HG03280 (cell line): ENCODE measurements around the gene LIPK.
"Not testable (repeated sequence)": the region's sequence is repeated elsewhere in the genome, so short reads cannot be mapped to it uniquely, and the experiment has no call there.

ENCODE experiments used
- ATAC-seq: cut with Tn5 transposase; IDR thresholded peaks from one replicate; pipeline ENCODE4 v1.9.1; 2021; ENCODE audit warnings: mild to moderate bottlenecking, moderate library complexity; ENCODE audit not compliant: unreplicated experiment

Gene LIPK, protein sequence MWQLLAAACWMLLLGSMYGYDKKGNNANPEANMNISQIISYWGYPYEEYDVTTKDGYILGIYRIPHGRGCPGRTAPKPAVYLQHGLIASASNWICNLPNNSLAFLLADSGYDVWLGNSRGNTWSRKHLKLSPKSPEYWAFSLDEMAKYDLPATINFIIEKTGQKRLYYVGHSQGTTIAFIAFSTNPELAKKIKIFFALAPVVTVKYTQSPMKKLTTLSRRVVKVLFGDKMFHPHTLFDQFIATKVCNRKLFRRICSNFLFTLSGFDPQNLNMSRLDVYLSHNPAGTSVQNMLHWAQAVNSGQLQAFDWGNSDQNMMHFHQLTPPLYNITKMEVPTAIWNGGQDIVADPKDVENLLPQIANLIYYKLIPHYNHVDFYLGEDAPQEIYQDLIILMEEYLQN

DNA sequence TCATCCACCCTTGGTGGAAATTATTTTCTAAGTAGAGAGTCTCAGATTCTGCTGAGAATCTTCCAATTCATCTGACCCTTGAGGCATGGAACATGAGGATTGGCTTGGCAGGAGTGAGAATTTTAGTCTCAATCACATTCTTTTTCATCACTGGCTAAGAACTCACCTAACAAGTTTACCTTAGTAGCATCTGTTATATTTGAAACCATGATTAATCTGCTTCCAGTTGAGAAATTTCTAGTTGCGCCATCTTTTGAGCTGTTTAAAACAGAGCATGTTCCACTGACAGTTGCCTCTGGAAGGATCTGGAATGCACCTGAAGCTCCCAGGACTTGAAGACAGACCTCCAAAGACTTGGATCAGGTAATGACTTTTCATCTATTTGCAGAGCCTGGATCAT, at the start of gene LIPK:
TSS of gene LIPK (plus strand) at position 292 of the 400 bp plus-strand sequence. CDS start 18,295 bp downstream, outside the sequence.
- no peak for ATAC-seq

DNA sequence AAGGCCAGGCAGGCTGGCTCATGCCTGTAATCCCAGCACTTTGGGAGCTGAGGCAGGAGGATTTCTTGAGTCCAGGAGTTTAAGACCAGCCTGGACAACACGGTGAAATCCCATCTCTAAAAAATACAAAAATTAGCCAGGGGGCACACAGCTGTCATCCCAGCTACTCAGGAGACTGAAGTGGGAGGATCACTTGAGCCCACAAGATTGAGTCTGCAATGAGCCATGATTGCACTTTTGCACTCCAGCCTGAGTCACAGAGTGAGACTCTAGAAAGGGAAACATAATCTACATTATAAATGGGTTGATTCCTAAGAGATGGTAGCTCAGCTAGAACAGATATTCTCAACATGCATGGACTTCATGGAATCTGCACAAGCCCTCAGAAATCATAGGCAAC, 48.1 kb upstream of the LIPK start:
- ATAC-seq, result no peak

DNA sequence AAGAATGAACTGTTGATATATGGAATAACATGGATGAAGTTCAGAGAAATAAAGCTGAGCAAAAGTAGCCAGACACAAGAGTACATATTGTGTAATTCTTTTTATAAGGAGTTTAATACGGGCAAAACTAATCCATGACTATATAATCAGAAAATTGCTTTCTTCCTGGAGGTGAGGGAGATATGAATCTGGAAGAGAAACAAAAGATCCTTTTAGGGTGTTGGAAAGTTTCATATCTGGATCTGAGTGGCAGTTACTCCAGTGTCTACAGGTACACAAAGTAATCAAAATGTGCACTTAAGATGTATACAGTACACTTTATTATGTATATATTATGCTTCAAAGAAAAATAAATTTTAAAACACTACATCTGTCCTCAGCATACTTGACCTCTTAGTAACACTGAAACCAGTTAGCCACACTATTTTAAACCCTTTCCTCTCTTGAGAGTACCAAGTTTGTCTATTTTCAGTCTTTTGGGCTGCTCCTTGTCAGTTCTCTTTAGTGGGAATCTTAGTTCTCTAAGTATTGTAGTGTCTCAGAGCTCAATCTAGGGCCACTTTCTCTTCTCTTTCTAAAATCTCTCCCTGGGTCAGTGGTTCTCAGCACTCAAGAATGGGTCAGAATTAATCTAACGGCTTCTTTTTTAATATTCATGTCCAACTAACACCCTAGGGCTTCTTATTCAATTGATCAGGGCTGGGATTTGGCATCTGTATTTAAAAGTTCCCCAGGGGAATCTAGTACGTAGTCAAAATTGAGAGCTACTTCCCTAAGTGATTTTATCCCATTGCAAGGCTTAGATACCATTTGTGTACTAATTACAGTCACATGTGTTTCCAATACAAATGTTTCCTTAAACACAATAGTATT, 46.1 kb upstream of the LIPK start:
- ATAC-seq, result no peak

DNA sequence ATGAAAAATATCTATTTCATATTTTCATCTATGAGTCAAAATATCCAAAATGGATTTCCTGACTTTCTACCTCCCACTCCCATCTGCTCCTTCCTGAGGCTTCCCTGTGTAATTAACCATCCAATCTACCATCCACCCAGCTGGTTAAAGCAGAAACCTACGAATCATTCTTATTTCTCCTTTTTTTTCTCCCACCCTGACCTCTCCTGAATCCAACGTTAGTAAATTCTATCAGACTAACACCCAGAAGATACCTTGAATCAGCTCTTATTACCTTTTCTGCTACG, 45.5 kb upstream of the LIPK start:
- no peak for ATAC-seq

DNA sequence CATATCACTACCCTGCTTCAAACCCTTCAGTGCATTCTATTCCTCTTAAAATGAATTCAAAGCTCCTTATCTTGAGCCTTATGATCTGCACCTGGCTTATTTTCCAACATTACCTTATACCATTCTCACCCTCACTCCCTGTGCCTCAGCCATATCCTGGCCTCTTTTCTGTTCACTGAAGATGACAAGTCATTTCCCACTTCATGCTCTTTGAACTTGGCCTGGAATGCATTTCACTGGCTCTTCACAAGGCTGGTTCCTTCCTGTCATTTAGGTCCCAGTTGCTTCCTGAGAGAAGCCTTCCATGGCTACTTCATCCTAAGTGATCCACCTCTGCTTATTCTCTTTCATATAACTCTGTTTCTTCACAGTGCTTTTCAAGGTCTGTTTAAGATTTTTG, 45.0 kb upstream of the LIPK start:
- ATAC-seq, result no peak

DNA sequence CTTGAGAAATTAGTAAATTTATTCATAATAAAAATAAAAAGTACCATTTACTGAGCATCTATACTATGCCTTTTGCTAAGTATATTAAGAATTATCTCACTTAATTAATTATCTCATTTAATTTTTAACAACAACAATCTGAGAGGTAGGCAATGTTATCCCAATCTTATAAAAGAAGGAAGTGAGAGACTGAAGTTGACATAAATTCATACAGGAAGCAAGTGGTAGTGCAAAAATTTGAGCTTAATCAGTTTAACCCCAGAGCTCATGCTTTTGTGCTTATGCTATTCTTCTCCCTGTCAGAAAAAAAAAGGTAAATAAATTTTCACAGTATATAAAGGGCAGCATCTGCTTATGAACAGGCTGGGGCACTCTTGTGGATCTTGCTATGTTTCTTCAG, 44.5 kb upstream of the LIPK start:
- ATAC-seq, result no peak

DNA sequence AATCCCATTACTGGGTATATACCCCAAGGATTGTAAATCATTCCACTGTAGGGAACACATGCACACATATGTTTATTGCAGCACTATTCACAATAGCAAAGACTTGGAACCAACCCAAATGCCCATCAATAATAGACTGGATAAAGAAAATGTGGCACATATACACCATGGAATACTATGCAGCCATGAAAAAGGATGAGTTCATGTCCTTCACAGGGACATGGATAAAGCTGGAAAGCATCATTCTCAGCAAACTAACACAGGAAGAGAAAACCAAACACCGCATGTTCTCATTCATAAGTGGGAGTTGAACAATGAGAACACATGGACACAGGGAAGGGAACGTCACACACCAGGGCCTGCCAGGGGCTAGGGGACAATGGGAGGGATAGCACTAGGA, 42.9 kb upstream of the LIPK start:
- not testable (repeated sequence) for ATAC-seq

DNA sequence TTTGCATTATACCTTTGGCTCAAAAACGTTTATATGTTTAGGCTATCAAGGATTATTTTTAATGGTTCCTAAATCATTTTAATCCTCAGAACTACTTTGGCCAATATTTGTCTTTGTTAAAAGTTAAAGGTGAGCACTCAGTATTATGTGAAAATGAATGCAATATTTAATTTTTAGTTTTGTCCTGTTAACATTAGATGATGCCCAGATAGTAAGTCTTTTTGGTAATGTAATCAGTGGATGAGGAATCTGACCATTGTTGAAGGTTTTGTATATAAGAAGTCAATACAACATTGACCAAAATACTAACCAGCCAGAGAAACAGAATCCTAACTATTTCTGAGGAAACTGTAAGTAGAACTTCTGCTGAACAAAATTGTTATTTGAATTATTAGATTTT, 41.9 kb upstream of the LIPK start, which contains the start of gene LIPF:
TSS of gene LIPF (plus strand) at position 301 of the 400 bp plus-strand sequence. CDS start 2,856 bp downstream, outside the sequence.
- ATAC-seq, result no peak

DNA sequence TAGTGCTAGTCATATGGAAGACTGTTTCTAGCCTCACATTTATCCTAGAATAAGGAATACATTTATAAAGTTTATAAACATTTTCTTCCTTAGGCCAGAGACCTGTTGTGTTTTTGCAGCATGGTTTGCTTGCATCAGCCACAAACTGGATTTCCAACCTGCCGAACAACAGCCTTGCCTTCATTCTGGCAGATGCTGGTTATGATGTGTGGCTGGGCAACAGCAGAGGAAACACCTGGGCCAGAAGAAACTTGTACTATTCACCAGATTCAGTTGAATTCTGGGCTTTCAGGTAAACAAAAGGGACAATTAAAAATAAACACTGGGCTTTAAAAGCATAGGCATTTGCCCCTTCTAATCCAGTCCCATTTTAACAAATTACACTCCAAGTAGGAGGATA, 37.6 kb upstream of the LIPK start:
- ATAC-seq, result no peak

DNA sequence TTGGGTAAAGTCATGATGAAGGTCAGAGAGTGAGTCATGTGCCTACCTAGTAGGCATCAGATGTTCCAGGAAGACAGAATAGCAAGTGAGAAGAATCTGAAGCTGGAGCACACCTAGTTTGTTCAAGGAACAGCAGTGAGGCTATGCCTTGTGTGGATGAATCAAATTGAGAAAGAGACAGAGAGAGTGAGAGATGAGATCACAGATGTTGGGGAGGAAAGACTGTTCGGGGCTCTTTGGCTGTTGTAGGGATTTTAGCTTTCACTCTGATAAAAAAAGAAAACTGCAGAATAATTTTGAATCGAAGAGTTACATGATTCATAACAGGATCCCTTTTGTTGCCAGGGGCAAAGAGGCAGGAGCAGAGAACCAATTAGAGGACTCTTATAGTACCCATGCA, 35.6 kb upstream of the LIPK start:
- no peak for ATAC-seq

DNA sequence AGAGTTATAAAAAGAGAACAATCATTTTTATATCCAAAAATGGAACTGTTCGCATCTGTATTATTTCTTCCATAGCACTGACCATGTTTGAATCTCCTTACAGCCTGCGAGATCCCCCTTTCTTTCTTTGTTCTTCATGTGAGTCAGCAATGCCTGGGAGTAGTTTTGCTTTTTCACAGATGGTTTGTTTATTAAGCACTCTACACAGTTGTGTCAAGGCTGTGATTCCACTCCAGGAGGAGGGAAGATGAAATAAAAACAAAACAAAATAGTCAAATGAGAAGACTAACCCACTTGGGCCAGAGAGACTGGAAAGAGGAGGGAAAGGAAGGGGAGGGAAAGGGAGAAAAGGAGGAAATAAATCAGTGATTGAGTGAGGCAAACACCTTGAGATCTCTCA, 34.0 kb upstream of the LIPK start:
- ATAC-seq, result no peak

DNA sequence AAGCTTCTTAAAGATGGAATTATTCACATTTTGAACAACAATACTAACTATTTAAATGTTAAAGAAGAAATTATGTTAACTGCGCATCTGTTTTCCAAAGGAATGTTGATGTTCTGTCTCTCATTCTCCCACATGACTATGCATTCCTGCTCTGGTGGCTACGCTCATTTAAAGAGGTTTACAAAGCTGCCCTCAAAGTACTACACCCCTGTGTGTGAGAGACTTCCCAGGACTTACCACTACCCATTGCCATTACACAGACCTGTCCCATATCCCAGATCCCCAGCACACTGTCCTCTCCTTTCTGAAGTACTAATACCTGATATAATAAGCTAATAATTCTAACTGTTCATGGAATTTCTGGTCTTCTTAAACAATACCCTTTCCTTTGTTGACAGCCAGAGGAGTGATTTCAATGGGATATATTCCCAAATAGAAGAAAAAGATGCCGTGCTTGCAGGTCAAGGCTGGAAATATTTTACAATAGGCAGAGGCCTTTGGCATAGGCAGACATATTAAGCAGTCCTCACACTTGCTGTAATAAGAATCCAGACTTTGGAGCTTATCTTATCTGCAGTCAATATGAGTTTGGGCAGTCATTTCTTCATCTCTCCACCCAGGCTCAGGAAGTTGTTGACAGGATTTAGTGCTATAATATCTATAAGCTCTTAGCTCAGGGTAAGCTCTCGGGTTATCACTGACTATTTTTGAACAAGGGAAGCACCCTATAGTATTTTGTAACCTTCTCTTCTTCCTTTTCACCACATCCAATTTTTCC, 29.6 kb upstream of the LIPK start:
- no peak for ATAC-seq

DNA sequence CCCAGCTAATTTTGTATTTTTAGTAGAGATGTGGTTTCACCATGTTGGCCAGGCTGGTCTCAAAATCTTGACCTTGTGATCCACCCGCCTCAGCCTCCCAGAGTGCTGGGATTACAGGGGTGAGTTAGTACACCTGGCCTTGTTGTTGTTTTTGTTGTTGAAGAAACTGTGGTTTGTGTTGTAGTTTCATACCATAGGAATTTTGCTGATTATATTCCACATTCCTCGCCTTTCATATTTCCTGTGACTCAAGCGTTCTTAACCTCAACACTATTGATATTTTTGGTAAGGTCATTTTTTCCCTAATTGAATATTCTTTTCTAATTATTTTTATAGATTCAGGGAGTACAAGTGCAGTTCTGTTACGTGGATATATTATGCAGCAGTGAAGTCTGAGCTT, 25.1 kb upstream of the LIPK start:
- ATAC-seq, result no peak

DNA sequence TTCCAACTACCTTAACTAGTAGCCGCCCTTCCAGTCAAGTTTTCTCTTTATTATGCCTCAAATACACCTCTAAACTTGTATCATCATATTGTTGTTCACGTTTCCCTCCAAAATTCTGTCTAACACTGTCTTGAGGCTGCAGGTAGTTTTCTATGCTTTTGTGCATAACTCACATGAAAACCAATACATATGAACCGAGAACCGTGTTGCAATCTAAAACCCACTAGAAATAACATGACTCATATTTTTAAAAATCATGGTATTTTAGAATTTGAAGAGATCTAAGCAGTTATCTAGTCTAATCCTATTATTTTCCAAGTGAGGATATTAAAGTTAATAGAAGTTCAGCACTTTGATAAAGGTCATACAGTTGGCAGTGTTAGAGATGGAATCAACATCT, 23.6 kb upstream of the LIPK start:
- no peak for ATAC-seq

DNA sequence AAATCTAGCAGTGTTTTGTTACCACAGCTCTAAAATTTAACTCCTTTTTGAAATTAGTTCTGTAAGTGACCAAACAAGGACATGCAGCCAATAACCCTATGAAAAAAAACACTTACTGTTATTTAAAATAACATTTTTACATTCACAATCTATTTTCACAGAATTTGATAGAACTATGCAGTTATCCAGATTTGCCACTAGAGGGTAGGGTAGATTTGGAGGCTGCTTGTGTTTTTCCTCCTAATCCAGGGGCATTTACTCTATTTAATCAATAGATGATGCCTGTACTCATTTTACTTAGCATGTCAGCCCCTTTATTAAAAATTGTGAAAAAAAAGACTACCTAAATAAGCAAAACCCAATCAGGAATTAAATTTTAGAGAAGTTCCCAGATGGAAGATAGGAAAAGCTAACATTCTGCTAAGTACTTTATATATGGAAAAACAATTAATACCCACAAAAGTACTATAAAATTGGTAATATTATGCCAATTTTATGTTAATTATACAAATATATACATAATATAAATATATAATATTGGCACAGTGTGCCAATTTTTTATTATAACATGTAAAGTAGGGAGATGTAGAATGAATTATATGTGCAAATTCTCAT, 18.1 kb upstream of the LIPK start:
- no peak for ATAC-seq

DNA sequence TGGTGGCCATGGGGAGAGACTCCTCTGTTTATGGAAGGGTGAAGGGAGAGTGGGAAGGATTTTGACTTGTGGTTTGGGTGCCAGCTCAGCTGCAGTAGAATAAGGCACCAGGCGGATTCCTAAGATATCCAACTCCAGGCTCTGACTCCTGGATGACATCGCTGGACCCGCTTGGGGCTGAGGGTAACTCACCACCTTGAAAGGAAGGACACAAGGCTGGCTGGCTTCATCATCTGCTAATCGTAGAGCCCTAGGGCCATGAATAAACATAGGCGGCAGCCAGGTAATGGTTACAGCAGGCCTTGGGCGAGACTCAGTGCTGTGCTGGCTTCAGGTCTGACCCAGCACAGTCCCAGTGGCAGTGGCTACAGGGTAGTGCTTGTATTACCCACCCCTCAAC, 16.7 kb upstream of the LIPK start:
- no peak for ATAC-seq

DNA sequence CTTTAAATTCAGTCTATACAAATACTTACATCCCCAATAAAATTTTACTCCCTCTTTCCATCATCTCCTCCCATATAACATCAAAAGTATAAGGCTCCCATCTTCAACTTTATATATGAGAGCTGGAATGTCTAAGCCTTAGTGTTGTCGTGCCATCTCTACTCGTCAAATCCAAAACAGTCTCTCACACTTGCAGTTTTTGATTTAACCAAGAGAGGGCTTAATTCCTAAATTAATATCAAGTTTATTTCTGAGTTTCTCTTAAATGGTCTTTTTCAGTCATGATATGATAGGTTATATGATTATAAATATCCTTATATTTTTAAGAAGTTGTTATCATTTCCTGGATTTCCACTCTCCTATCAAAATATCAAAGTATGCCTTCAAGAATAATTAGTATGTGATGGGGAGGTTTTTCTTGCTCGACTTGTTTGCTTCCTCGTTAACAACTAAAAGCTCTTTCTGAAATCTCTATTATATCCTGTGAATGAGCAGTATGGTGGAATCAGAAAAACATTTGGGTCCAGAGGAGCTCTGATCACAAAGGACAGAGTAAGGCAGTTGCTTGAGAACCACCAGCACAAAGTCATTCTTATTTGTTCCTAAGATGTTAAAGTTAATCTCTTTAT, 12.5 kb upstream of the LIPK start:
- no peak for ATAC-seq

DNA sequence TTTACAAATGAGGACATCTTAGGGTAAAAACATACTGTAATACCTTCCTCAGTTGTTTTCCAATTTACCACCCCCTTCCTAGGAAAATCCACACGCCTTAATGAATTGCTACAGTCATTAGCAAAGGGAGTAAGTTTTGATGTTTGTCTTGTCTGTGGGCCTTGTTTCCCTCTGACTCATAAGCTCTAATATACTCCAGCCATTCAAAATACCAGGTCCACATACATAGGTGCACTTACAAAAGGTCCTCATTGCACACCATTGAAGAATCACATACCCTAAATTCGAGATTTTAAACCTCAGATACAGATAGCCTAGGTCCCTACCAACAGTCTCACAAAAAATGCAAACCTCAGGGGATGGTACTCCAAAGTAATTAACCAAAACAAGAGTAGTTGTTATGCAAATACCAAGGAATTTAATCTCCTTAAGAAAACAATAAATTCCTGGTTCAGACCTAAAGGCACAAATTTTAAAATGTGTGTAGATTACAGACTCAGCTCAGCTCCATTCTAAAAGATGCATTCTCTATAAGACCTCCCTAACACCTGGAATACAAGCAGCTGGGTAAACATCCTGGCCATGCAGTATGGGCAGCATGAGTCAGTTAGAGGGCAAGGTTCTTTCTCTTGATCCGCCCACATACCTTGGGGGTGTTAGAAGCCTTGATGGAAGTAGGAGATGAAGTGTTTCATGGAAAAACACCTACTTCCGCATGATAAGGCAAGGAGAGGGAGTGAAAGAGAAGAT, 3.0 kb upstream of the LIPK start:
- ATAC-seq, result no peak

DNA sequence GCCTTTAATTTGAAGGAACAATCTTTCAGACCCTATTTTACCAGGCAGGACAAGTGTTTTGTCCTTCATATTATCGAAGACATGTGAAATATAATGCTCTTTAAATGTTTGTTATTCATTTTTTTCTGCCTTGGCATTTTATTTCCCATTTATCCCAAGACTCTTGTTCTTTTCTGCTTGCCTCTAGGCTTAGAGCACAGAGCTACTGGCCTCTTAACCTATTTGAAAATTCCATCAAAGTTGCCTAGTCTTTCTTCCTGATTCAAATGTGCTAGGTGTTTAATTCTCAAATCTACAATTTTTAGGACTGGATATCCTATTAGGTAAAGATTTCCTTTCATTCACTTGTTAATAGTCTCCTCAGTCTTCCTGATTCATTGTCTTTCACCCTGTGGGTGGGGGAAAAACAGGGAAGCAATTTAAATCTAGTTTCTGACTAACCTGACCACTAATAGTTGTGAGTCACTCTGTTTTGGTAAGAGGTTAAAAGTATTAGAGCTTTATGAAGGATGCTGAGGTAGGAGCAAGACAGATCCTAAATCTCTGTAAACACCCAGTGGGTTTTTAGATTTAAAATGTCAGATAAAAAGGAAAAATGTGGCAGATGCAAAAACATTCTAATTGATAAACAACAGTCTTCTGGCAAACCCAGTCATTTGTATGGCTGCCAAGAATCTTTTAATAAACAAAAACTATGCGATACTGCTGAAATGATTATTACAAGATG, 1.5 kb downstream of the LIPK start:
- ATAC-seq, result no peak
